Right lobe of liver (tissue), 4 donors: ENCODE measurements around the gene KLK15.

Experiments
- POLR2A ChIP-seq: fragments of 450-650 bp; IDR thresholded peaks from one replicate; pipeline ENCODE4 v1.6.1; 2017; ENCODE audit warnings: antibody characterized with exemption, mild to moderate bottlenecking
- TF ChIP-seq, protein P1 (sequence below), 4 donors: fragments of 200-600 bp in 3 of 4; fragments of 450-650 bp in 1 of 4; IDR thresholded peaks; one replicate each; pipeline versions ENCODE4 v1.5.1 to v1.8.0; 2016 to 2022; ENCODE audit warnings: antibody characterized with exemption in 4 of 4, mild to moderate bottlenecking in 2 of 4
- donor health status: DM: no; HTN: no; CAD: no.
- donor health status: DM: no; HTN: no; CAD: no.
- donor health status: DM: no; HTN: yes; CAD: no.

DNA sequence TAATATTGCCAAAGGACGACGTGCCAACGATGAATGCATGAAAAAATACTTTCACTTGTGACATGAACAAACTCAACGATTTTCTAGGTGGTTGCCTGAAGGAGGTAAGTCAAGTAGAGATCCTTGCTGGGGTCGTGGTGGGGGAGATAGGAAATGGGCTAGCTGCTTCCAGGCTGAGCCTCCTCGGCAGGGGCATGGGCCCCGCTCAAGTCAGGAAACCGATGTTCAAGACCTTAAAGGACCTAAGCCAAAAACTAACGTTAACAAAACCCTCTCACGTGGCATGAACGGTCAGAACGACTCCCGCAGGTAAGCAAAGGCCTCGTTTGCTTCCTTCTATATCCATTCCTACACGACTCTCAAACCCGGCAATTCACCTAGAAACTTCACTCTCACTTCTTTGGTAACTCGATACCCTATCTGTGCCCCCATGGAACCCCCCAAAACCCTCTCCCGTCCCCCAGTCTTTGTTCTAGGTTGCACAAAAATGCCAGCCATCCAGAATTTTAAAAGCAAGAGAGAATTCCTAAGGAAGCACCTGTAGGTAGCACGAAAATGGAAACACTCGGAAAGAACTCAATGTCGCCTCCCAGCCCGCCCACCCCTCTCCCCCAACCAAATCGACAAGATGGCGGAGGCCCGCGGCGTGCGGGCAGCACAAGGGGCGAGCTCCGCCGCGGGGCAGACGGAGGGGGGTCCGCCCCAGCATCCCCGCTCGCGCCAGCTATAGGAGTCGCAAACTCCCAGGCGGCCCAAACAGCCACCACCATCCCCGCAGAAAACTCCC is 29.5 kb downstream of the KLK15 start:
- TF ChIP-seq POLR2A, result no peak
- TF ChIP-seq, protein P1, sequence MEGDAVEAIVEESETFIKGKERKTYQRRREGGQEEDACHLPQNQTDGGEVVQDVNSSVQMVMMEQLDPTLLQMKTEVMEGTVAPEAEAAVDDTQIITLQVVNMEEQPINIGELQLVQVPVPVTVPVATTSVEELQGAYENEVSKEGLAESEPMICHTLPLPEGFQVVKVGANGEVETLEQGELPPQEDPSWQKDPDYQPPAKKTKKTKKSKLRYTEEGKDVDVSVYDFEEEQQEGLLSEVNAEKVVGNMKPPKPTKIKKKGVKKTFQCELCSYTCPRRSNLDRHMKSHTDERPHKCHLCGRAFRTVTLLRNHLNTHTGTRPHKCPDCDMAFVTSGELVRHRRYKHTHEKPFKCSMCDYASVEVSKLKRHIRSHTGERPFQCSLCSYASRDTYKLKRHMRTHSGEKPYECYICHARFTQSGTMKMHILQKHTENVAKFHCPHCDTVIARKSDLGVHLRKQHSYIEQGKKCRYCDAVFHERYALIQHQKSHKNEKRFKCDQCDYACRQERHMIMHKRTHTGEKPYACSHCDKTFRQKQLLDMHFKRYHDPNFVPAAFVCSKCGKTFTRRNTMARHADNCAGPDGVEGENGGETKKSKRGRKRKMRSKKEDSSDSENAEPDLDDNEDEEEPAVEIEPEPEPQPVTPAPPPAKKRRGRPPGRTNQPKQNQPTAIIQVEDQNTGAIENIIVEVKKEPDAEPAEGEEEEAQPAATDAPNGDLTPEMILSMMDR (IDR thresholded peaks at IDR 0.05), result no peak
